TTC549 (cell line): ENCODE results near the gene RPRM.
"Not testable (repeated sequence)": the region's sequence is repeated elsewhere in the genome, so short reads cannot be mapped to it uniquely, and the experiment has no call there.

ENCODE experiments used
- FAIRE-seq: peaks from 2 replicates; lab custom pipeline; 2012; peaks lifted over from hg19 to GRCh38; lab: Jason Lieb, UNC

The RPRM gene

GRCh38 chr2:153455861-153456260 lies 22.7 kb downstream of the RPRM start:
- FAIRE-seq: no peak

DNA sequence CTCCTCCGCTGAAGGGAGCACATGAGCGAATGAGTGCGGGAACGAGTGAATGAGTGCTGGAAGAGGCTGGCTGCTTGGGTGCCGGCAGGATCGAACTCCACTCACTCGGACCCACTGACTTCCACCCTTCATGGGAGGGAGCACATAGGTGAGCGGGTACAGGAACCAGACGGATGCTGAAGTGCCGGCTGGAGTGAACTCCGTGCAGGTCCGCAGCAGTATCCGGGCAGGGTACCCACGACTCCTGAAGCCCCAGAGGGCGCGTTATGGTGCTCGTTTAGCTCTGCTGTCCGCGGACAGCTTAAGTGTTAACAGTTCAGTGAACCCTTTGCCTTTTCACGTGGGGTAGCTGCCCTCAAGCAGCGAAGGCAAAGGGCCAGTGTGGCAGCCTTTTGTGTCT lies 23.2 kb downstream of the RPRM start:
- no peak for FAIRE-seq

GRCh38 chr2:153451611-153452010 lies 27.0 kb downstream of the RPRM start:
- no peak for FAIRE-seq

DNA sequence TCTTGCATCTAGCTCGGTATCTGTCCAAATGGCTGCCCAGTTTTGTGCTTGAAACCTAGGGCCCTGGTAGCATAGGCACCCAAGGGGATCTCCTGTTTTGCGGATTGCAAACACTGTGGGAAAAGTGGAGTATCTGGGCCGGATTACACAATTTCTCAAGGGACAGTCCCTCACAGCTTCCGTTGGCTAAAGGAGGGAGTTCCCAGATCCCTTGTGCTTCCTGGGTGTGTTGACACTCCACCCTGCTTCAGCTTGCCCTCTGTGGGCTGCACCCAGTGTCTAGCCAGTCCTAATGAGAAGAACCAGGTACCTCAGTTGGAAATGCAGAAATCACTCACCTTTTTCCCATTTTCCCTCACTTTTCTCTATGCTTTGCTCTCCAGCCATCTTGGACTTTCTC lies 35.5 kb downstream of the RPRM start:
- FAIRE-seq: no peak

- not testable (repeated sequence) for FAIRE-seq
These were observed 35.9 kb downstream of the RPRM start for GRCh38 chr2:153442616-153443015.

DNA sequence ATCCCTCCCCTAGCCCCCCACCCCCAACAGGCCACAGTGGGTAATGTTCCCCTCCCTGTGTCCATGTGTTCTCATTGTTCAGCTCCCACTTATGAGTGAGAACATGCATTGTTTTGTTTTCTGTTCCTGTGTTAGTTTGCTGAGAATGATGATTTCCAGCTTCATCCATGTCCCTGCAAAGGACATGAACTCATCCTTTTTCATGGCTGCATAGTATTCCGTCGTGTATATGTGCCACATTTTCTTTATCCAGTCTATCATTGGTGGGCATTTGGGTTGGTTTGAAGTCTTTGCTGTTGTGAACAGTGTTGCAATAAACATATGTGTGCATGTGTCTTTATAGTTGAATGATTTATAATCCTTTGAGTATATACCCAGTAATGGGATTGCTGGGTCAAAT lies 38.5 kb downstream of the RPRM start:
- not testable (repeated sequence) for FAIRE-seq

DNA sequence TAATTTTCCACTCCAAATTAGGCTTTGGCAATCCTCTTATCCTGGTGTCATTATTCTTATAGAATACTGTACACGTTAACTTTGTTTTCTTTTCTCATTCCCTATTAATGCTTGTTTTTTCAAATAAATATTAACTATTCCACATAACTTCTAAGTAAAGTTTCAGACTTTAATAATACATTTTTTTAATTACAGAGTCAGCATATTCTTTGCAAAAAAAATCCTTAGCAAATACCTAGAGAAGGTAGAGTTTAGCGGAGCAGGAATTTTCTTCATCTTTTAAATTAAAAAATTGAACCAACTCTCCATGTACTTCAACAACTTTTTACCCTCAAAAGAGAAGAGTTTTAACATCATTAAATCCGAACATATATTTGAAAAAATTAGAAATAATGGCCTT lies 45.2 kb downstream of the RPRM start:
- no peak for FAIRE-seq

GRCh38 chr2:153432381-153432780 lies 46.2 kb downstream of the RPRM start:
- no peak for FAIRE-seq

DNA sequence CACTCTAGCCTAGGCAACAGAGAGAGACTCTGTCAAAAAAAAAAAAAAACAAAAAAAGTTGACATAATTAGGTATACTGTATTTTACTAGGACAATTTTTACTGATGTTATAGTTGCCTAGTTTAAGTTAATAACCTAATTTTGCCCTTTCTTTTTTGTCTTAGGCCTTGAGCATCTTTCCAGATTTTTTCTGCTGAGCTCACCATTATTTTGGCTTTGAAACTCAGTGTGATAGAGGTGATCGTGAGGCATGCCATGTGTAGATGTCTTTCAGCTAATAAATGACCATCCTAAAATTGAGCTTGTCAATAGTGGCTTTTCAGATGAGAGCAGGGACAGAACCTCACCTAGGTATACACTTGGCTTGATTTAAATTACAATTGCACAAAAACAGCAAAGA lies 47.4 kb downstream of the RPRM start:
- FAIRE-seq: no peak
